ENCODE data around the gene SLC66A2.

The SLC66A2 gene

GRCh38 chr18:79919089-79919488 lies 32.4 kb downstream of the SLC66A2 start:
- no peak for DNase-seq (ENCODE audit: low read depth)

- DNase-seq (ENCODE audit: low read depth) = no peak
Observed at GRCh38 chr18:79918615-79919011, 32.8 kb downstream of the SLC66A2 start.

- no peak for DNase-seq (ENCODE audit: low read depth)
Observed at GRCh38 chr18:79917853-79918614, 33.4 kb downstream of the SLC66A2 start.

- DNase-seq (ENCODE audit: low read depth) = no peak
Observed at GRCh38 chr18:79917169-79917852, 34.1 kb downstream of the SLC66A2 start.

GRCh38 chr18:79916546-79917168 lies 34.8 kb downstream of the SLC66A2 start:
- DNase-seq (ENCODE audit: low read depth) = no peak

GRCh38 chr18:79916128-79916494 lies 35.3 kb downstream of the SLC66A2 start:
- DNase-seq (ENCODE audit: low read depth) = no peak

- DNase-seq (ENCODE audit: low read depth) = no peak
Observed at GRCh38 chr18:79915161-79916127, 36.0 kb downstream of the SLC66A2 start.

GRCh38 chr18:79914614-79915160 lies 36.8 kb downstream of the SLC66A2 start:
- DNase-seq (ENCODE audit: low read depth) = no peak

- DNase-seq (ENCODE audit: low read depth) = no peak
Observed at GRCh38 chr18:79912994-79913831, 38.2 kb downstream of the SLC66A2 start.

GRCh38 chr18:79912409-79912991 lies 39.0 kb downstream of the SLC66A2 start:
- DNase-seq (ENCODE audit: low read depth) = no peak

- DNase-seq (ENCODE audit: low read depth) = no peak
Observed at GRCh38 chr18:79911344-79912270, 39.8 kb downstream of the SLC66A2 start.

GRCh38 chr18:79910563-79911343 lies 40.7 kb downstream of the SLC66A2 start:
- DNase-seq (ENCODE audit: low read depth) = no peak

GRCh38 chr18:79906706-79907105 lies 44.7 kb downstream of the SLC66A2 start:
- DNase-seq (ENCODE audit: low read depth) = no peak

- DNase-seq (ENCODE audit: low read depth) = no peak
Observed at GRCh38 chr18:79905993-79906392, 45.5 kb downstream of the SLC66A2 start.

- DNase-seq (ENCODE audit: low read depth) = no peak
Observed at GRCh38 chr18:79905389-79905911, 46.0 kb downstream of the SLC66A2 start.

GRCh38 chr18:79904357-79905147 lies 46.9 kb downstream of the SLC66A2 start:
- DNase-seq (ENCODE audit: low read depth) = no peak

- DNase-seq (ENCODE audit: low read depth) = no peak
Observed at GRCh38 chr18:79903787-79904356, 47.6 kb downstream of the SLC66A2 start.
